ENCODE data around the gene LCN6.

LCN6 gene

DNA sequence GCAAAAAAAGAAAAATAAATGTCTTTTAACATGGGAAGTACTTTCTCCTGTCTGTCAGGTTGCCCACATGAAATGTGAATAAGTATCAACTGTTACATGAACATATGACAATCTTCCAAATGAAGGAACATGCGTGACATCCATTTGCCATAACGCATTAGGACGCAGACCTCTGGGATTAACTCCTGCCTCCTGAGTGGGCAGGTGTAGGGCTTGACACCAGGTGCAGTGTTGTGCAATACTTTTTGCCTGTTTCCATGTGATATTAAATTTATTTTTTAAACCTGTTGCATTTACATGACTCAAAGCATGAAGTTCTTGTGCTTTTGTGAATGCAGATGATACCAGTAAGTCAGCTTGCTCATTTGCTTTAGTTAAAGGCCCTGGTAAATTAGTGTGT lies 34.1 kb upstream of the LCN6 start:
- CTCF ChIA-PET, result interaction anchor here (1.3 to 8.7 kb wide), 3 partner anchors 12 to 253 kb away, joined by 3 to 79 read pairs (median 7); no protein-coding TSS in a partner anchor
- DNase-seq (ENCODE audit: extremely low spot score), result no peak
- POLR2A ChIA-PET, result no interaction called here
- TF ChIP-seq, protein P1, sequence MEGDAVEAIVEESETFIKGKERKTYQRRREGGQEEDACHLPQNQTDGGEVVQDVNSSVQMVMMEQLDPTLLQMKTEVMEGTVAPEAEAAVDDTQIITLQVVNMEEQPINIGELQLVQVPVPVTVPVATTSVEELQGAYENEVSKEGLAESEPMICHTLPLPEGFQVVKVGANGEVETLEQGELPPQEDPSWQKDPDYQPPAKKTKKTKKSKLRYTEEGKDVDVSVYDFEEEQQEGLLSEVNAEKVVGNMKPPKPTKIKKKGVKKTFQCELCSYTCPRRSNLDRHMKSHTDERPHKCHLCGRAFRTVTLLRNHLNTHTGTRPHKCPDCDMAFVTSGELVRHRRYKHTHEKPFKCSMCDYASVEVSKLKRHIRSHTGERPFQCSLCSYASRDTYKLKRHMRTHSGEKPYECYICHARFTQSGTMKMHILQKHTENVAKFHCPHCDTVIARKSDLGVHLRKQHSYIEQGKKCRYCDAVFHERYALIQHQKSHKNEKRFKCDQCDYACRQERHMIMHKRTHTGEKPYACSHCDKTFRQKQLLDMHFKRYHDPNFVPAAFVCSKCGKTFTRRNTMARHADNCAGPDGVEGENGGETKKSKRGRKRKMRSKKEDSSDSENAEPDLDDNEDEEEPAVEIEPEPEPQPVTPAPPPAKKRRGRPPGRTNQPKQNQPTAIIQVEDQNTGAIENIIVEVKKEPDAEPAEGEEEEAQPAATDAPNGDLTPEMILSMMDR (IDR thresholded peaks at IDR 0.05; ENCODE audit: control extremely low read depth, extremely low read depth, low read depth, missing control alignments), result no peak

GRCh38 chr9:136779808-136780207 lies 31.5 kb upstream of the LCN6 start:
- TF ChIP-seq, protein P1 (IDR thresholded peaks at IDR 0.05; ENCODE audit: control extremely low read depth, extremely low read depth, low read depth, missing control alignments), result no peak
- ChIA-PET CTCF (interaction anchor here (1.2 to 8.7 kb wide), 4 partner anchors 9 to 249 kb away, joined by 6 to 79 read pairs (median 12); no protein-coding TSS in a partner anchor), POLR2A (no interaction called here)
- no peak for DNase-seq (ENCODE audit: extremely low spot score)

DNA sequence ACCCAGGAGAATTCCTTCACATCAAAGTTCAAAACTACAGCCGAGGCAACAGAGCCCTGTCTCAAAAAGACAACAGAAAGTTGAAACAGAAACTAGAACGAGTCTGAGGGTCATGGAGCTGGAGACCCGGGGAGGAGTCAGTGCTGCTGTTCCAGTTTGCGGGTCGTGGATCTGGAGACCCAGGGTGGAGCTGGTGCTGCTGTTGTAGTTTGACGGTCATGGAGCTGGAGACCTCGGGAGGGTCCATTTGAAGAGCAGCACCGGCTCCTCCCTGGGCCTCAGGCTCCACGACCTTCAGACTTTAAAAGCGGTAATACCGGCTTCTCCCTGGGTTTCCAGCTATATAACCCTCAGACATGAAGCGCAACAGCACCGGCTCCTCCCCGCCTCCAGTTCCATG lies 29.0 kb upstream of the LCN6 start:
- CTCF ChIA-PET, result interaction anchor here (0.6 to 8.7 kb wide), 16 partner anchors 10 to 459 kb away, joined by 3 to 79 read pairs (median 6); partner anchors contain the start of genes LCN15, LCN8, NPDC1 and TMEM141
- TF ChIP-seq, protein P1 (IDR thresholded peaks at IDR 0.05; ENCODE audit: control extremely low read depth, extremely low read depth, low read depth, missing control alignments), result no peak
- DNase-seq (ENCODE audit: extremely low spot score), result no peak
- POLR2A ChIA-PET, result interaction anchor here (0.6 to 0.7 kb wide), 2 partner anchors 49 to 377 kb away, joined by 5 read pairs; no protein-coding TSS in a partner anchor

- TF ChIP-seq, protein P1 (IDR thresholded peaks at IDR 0.05; ENCODE audit: control extremely low read depth, extremely low read depth, low read depth, missing control alignments), result no peak
- POLR2A ChIA-PET, result no interaction called here
- CTCF ChIA-PET, result interaction anchor here (0.6 to 8.7 kb wide), 12 partner anchors 10 to 460 kb away, joined by 3 to 79 read pairs (median 8); partner anchors contain the start of genes LCN8 and TMEM141
- peak; percentile 2 for DNase-seq (ENCODE audit: extremely low spot score)
These were observed 28.6 kb upstream of the LCN6 start for GRCh38 chr9:136776947-136777346.

GRCh38 chr9:136775191-136775590 lies 26.9 kb upstream of the LCN6 start:
- DNase-seq (ENCODE audit: extremely low spot score), result peak; percentile 2
- ChIA-PET CTCF (interaction anchor here (1.0 to 1.8 kb wide), 5 partner anchors 9 to 260 kb away, joined by 3 to 8 read pairs (median 6); partner anchors contain the start of gene AJM1), POLR2A (no interaction called here)
- TF ChIP-seq, protein P1 (IDR thresholded peaks at IDR 0.05; ENCODE audit: control extremely low read depth, extremely low read depth, low read depth, missing control alignments), result no peak

GRCh38 chr9:136774416-136775045 lies 26.2 kb upstream of the LCN6 start:
- TF ChIP-seq, protein P1 (IDR thresholded peaks at IDR 0.05; ENCODE audit: control extremely low read depth, extremely low read depth, low read depth, missing control alignments), result no peak
- peak; percentile 1 for DNase-seq (ENCODE audit: extremely low spot score)
- POLR2A ChIA-PET, result no interaction called here

More at GRCh38 chr9:136774416-136775045, 26.2 kb upstream of the LCN6 start:
- CTCF ChIA-PET, result interaction anchor here (1.0 to 1.8 kb wide), 5 partner anchors 8 to 261 kb away, joined by 3 to 8 read pairs (median 6); partner anchors contain the start of gene AJM1
